ENCODE measurements around the gene THRB.

THRB gene

DNA sequence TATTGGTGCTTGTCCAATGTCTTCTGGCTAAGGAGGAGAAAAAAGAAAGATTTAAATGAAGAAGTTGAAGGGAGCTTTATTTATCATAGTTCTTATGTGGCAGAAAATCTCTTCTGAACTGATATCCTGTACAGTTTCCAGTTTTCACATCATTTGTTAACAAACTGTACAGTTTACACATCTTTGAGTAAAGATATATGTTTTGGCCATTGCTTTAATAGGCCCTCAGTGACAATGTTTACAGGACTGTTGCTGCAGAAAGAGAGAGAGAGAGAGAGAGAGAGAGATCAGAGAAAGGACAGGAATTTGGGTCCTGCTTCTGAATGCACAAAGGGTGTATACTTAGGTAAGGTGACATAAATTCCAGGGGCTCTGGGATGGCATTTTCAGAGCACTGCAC is 361.2 kb downstream of the THRB start:
- Histone ChIP-seq H3K36me3 (ENCODE audit: control insufficient read depth, insufficient read depth, low read length) (no peaks in the 10 kb centered on the region), H3K4me3 (ENCODE audit: insufficient read depth, low read depth, low read length) (no peak overlapping the region), H3K27me3 (ENCODE audit: control insufficient read depth, insufficient read depth, low read length, poor library complexity, severe bottlenecking) (no peaks in the 10 kb centered on the region), H3K9me3 (ENCODE audit: control insufficient read depth, low read length) (no peaks in the 10 kb centered on the region), H3K27ac (ENCODE audit: insufficient read depth, low read depth, low read length, poor library complexity, severe bottlenecking) (no peak overlapping the region), H3K4me1 (ENCODE audit: control insufficient read depth, insufficient read depth, low read length) (no peaks in the 10 kb centered on the region)

DNA sequence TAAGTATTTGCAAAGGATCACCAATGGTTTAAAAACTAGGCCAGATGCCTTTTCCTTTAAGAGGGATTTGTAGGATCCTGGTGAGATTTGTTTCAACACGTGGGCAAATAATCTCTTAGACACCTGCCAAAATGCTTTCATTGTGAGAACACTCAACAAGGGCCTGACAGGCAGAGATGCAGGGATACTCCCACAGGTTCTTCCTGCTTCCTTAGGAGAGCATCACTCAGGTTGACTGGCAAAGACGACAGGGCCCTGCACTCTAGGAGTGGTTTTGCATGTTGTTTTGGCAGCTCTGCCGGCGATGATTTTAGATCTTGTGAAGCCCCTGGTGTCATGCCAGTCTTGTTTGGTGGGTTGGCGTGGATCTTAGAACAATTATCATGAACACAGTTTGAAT is 365.1 kb downstream of the THRB start:
- Histone ChIP-seq H3K27me3 (ENCODE audit: control insufficient read depth, insufficient read depth, low read length, poor library complexity, severe bottlenecking) (no peaks in the 10 kb centered on the region), H3K27ac (ENCODE audit: insufficient read depth, low read depth, low read length, poor library complexity, severe bottlenecking) (no peak overlapping the region), H3K4me1 (ENCODE audit: control insufficient read depth, insufficient read depth, low read length) (no peaks in the 10 kb centered on the region), H3K4me3 (ENCODE audit: insufficient read depth, low read depth, low read length) (no peak overlapping the region), H3K9me3 (ENCODE audit: control insufficient read depth, low read length) (no peaks in the 10 kb centered on the region), H3K36me3 (ENCODE audit: control insufficient read depth, insufficient read depth, low read length) (no peaks in the 10 kb centered on the region)
- WGBS, 2 experiments = 85 to 89% methylated on average over 5 of the region's 5 CpGs

DNA sequence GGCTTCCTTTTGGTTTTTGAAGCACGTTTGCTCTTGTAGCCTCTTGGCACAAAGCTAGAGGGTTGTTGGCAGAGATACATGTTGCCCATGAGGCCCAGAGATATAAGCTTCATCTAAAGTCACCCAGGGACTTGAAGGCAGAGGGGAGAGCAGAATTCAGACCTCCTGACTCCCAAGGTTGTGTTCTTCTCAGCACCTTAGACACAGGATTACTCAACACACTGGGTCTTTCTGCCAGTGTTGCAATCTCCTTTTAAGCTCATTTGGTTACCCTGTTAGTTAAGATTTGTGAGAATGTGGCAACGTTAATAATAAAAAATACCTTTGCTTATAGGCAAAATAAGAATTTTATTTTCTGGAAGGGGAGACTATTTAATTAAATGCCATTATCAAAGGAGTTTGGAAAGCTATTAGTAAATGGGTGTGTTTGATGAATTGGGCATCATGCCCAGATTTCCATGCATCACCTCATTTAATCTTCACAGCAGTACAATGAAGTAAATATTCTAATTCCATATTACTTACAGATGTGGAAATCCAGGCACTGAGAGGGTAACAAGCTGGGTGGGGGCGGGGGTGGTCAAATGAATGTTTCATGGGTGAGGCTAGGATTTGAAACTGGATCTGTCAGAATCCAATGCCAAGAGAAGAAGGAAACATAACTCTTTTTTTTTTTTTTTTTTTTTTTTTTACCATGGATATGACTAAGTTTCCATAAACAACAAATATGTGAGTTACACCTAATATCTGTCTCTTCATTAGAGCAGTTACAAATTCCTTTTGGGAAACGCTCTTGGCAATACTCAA is 366.2 kb downstream of the THRB start:
- WGBS, 2 experiments = 88 to 90% methylated on average over 1 to 4 of the region's 4 CpGs
- Histone ChIP-seq H3K9me3 (ENCODE audit: control insufficient read depth, low read length) (no peaks in the 10 kb centered on the region), H3K4me1 (ENCODE audit: control insufficient read depth, insufficient read depth, low read length) (no peaks in the 10 kb centered on the region), H3K36me3 (ENCODE audit: control insufficient read depth, insufficient read depth, low read length) (no peaks in the 10 kb centered on the region), H3K27ac (ENCODE audit: insufficient read depth, low read depth, low read length, poor library complexity, severe bottlenecking) (no peak overlapping the region), H3K4me3 (ENCODE audit: insufficient read depth, low read depth, low read length) (no peak overlapping the region), H3K27me3 (ENCODE audit: control insufficient read depth, insufficient read depth, low read length, poor library complexity, severe bottlenecking) (no peaks in the 10 kb centered on the region)

DNA sequence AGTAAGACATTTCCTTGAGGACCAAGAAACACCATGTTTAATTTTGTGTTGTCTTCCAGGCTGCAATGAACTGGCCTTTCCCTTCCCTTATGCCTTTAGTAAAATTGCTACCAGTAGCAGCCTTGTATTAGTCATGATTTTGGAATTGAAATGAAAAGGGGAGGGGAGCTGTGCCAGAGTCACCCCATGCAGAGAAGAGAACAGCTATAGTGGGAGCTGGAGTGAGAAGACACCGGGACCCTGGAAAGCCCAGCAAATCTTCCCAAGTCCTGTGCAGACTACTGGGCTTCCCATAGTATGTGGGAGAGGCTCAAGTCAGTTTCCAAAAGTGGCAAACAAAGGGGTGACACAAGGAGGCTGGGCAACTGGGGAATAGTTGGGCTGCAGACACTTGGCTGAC is 371.1 kb downstream of the THRB start:
- no peaks in the 10 kb centered on the region for H3K9me3 ChIP-seq (ENCODE audit: control insufficient read depth, low read length)
- no peaks in the 10 kb centered on the region for H3K36me3 ChIP-seq (ENCODE audit: control insufficient read depth, insufficient read depth, low read length)
- no peaks in the 10 kb centered on the region for H3K4me1 ChIP-seq (ENCODE audit: control insufficient read depth, insufficient read depth, low read length)
- H3K27me3 ChIP-seq (ENCODE audit: control insufficient read depth, insufficient read depth, low read length, poor library complexity, severe bottlenecking) = no peaks in the 10 kb centered on the region
- H3K4me3 ChIP-seq (ENCODE audit: insufficient read depth, low read depth, low read length) = no peak overlapping the region
- 92 to 96% methylated on average over 1 of the region's 1 CpG for WGBS, 2 experiments
- no peak overlapping the region for H3K27ac ChIP-seq (ENCODE audit: insufficient read depth, low read depth, low read length, poor library complexity, severe bottlenecking)

DNA sequence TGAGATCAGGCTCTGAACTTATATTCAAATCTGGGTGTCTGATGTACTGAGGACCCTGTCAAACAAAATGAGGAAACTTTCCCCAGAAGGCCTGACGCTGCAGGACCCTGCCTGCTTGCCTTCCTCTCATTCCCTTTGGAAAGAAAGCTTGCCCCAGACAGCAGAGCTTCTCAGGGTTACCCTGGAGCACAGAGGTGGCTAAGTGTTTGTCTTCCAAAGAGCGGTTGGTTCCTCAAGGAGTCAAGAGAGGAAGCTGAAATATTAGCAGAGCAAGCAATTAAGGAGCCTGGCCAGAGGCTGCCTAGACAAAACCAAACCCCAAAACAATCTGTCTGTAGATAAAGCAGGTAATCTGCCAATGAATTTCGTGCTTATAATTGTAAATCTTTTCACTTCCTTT is 374.2 kb downstream of the THRB start:
- Histone ChIP-seq H3K27me3 (ENCODE audit: control insufficient read depth, insufficient read depth, low read length, poor library complexity, severe bottlenecking) (no peaks in the 10 kb centered on the region), H3K27ac (ENCODE audit: insufficient read depth, low read depth, low read length, poor library complexity, severe bottlenecking) (no peak overlapping the region), H3K4me1 (ENCODE audit: control insufficient read depth, insufficient read depth, low read length) (no peaks in the 10 kb centered on the region), H3K36me3 (ENCODE audit: control insufficient read depth, insufficient read depth, low read length) (no peaks in the 10 kb centered on the region), H3K9me3 (ENCODE audit: control insufficient read depth, low read length) (no peaks in the 10 kb centered on the region), H3K4me3 (ENCODE audit: insufficient read depth, low read depth, low read length) (no peak overlapping the region)
- WGBS, 2 experiments = 91 to 92% methylated on average over 3 of the region's 3 CpGs

DNA sequence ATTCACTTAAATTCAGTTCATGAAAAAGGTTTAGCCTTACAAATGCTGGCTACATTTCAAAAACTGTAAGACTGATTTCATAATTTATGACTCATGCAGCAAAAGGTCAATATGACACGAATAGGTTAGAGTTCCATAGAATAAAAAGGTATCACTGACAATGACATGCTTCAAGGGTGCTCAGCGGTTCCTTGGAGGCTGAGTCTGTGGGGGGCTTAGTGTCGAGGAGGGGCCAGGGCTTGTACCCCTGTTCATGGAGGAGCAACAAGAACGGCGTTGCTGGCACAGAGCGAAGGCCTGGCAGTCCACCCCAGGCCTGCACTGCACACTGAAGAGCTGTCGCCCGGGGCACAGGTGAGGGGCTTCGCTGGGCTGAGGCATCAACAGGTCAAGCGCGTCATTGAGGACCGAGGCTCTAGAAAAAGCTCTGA is 375.3 kb downstream of the THRB start:
- 95 to 96% methylated on average over 12 of the region's 12 CpGs for WGBS, 2 experiments
- Histone ChIP-seq H3K27me3 (ENCODE audit: control insufficient read depth, insufficient read depth, low read length, poor library complexity, severe bottlenecking) (no peaks in the 10 kb centered on the region), H3K9me3 (ENCODE audit: control insufficient read depth, low read length) (no peaks in the 10 kb centered on the region), H3K27ac (ENCODE audit: insufficient read depth, low read depth, low read length, poor library complexity, severe bottlenecking) (no peak overlapping the region), H3K36me3 (ENCODE audit: control insufficient read depth, insufficient read depth, low read length) (no peaks in the 10 kb centered on the region), H3K4me1 (ENCODE audit: control insufficient read depth, insufficient read depth, low read length) (no peaks in the 10 kb centered on the region), H3K4me3 (ENCODE audit: insufficient read depth, low read depth, low read length) (no peak overlapping the region)

DNA sequence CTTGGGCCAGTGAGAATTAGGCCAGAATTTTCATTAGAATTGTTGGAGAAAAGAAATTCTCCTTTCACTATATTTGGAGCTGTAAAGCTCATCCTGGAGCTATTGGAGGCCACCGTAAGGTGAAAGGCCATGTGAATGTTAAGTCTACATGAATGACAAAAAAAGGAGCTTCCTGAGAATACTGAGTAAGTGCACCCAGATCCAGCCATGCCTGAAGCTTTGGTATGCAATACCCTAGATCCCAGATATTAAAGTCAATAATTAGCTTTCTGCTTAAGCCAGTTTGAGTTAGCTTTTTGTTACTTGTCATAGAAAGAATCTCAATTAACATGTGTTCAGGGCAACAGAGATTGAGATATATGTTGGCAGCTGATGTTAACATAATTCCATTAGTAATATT is 377.1 kb downstream of the THRB start:
- no peaks in the 10 kb centered on the region for H3K9me3 ChIP-seq (ENCODE audit: control insufficient read depth, low read length)
- WGBS, 2 experiments = 91 to 95% methylated on average over 1 of the region's 1 CpG
- no peaks in the 10 kb centered on the region for H3K4me1 ChIP-seq (ENCODE audit: control insufficient read depth, insufficient read depth, low read length)
- H3K4me3 ChIP-seq (ENCODE audit: insufficient read depth, low read depth, low read length) = no peak overlapping the region
- H3K36me3 ChIP-seq (ENCODE audit: control insufficient read depth, insufficient read depth, low read length) = no peaks in the 10 kb centered on the region
- H3K27ac ChIP-seq (ENCODE audit: insufficient read depth, low read depth, low read length, poor library complexity, severe bottlenecking) = no peak overlapping the region
- no peaks in the 10 kb centered on the region for H3K27me3 ChIP-seq (ENCODE audit: control insufficient read depth, insufficient read depth, low read length, poor library complexity, severe bottlenecking)

DNA sequence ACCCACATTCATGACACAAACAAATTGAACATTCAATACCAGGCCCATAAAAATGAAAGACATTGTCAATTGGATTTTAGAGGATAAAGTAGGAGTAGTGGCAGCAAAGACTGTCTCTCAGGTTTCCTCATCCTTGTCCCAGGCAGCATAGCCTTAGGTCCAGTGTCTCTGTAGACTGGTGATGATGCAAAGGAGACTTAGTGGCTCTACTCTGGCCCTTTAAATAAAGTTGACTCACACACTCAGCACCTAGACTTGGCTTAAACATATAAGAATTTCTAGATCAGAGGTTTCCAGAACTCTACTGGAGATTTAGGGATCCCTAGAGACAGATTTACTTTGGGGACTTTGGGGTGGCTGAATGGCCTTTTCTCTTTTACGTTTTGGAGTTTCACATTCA is 382.9 kb downstream of the THRB start:
- Histone ChIP-seq H3K27me3 (ENCODE audit: control insufficient read depth, insufficient read depth, low read length, poor library complexity, severe bottlenecking) (no peaks in the 10 kb centered on the region), H3K4me1 (ENCODE audit: control insufficient read depth, insufficient read depth, low read length) (no peaks in the 10 kb centered on the region), H3K4me3 (ENCODE audit: insufficient read depth, low read depth, low read length) (no peak overlapping the region), H3K36me3 (ENCODE audit: control insufficient read depth, insufficient read depth, low read length) (no peaks in the 10 kb centered on the region), H3K27ac (ENCODE audit: insufficient read depth, low read depth, low read length, poor library complexity, severe bottlenecking) (no peak overlapping the region), H3K9me3 (ENCODE audit: control insufficient read depth, low read length) (no peaks in the 10 kb centered on the region)
- 91 to 100% methylated on average over 1 of the region's 1 CpG for WGBS, 2 experiments

DNA sequence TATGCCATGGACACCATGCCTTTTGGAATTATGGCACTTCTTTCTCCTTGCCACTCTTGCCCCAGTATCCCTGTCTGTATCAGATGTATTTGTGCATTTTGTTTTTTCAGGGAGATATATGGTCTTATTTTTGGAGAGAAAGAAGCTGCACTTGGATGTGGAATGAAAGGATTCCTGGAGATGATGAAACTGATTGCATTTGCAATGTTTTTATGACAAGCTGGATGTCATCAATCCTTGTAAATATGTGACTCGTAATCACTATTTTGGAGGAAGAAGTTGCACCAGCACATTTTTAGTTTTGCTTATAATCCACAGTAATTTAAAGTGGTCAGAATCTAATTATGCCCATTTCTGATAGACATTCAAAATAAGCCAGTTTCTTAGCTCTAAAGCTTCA is 384.6 kb downstream of the THRB start:
- no peak overlapping the region for H3K27ac ChIP-seq (ENCODE audit: insufficient read depth, low read depth, low read length, poor library complexity, severe bottlenecking)
- H3K4me1 ChIP-seq (ENCODE audit: control insufficient read depth, insufficient read depth, low read length) = no peaks in the 10 kb centered on the region
- H3K9me3 ChIP-seq (ENCODE audit: control insufficient read depth, low read length) = no peaks in the 10 kb centered on the region
- no peaks in the 10 kb centered on the region for H3K36me3 ChIP-seq (ENCODE audit: control insufficient read depth, insufficient read depth, low read length)
- no peak overlapping the region for H3K4me3 ChIP-seq (ENCODE audit: insufficient read depth, low read depth, low read length)
- WGBS, 2 experiments = 93 to 100% methylated on average over 1 of the region's 1 CpG
- no peaks in the 10 kb centered on the region for H3K27me3 ChIP-seq (ENCODE audit: control insufficient read depth, insufficient read depth, low read length, poor library complexity, severe bottlenecking)

DNA sequence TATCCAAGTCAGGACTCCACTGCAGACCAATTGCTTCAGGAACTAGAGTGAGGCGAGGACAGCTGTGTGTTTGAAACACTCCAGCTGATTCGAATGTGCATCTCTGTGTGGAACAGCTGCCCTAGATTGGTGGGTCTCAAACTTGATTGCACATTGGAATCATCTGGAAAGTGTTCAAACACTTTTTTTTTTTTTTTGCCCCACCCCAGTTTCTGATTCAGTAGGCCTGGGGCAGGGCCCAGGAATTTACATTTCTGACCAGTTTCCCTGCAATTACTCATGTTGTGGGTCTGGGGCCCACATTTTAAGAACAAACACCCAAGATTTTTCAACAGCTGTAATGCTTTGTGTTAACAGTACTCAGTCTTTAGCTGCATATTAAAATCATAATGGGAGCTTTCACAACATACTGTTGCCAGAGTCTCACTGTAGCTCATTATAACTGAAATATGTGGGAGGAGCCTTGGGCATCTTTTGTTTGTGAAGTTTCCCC is 392.9 kb downstream of the THRB start:
- Histone ChIP-seq H3K4me1 (ENCODE audit: control insufficient read depth, insufficient read depth, low read length) (no peaks in the 10 kb centered on the region), H3K4me3 (ENCODE audit: insufficient read depth, low read depth, low read length) (no peak overlapping the region), H3K27me3 (ENCODE audit: control insufficient read depth, insufficient read depth, low read length, poor library complexity, severe bottlenecking) (no peaks in the 10 kb centered on the region), H3K36me3 (ENCODE audit: control insufficient read depth, insufficient read depth, low read length) (no peaks in the 10 kb centered on the region), H3K9me3 (ENCODE audit: control insufficient read depth, low read length) (no peaks in the 10 kb centered on the region), H3K27ac (ENCODE audit: insufficient read depth, low read depth, low read length, poor library complexity, severe bottlenecking) (no peak overlapping the region)
- 94 to 96% methylated on average over 2 of the region's 2 CpGs for WGBS, 2 experiments
